HL-60 (cell line): ENCODE data around the gene DOP1B.
"Not testable (repeated sequence)": the region's sequence is repeated elsewhere in the genome, so short reads cannot be mapped to it uniquely, and the experiment has no call there.

Experiments used
- DNase-seq, 2 experiments: peaks; one replicate each; pipeline ENCODE4 v3.0.0-alpha.2; 2010 to 2020; ENCODE audit warnings: low read depth in 1 of 2, low spot score in 1 of 2
- H3K27ac ChIP-seq: fragments of 250-450 bp; sonication (Bioruptor Pico); replicated peaks from 2 replicates; pipeline ENCODE4 v1.5.1; 2020; ENCODE audit warnings: mild to moderate bottlenecking, moderate library complexity
- H3K27me3 ChIP-seq: fragments of 250-450 bp; sonication (Bioruptor Pico); 2 replicates; pipeline ENCODE4 v1.5.1; 2021; ENCODE audit warnings: mild to moderate bottlenecking, moderate library complexity; ENCODE audit not compliant: insufficient read depth, poor library complexity, severe bottlenecking
- H3K4me3 ChIP-seq: replicated peaks from 2 replicates; pipeline ENCODE4 v1.5.1; 2011; ENCODE audit warnings: mild to moderate bottlenecking, control low read depth, low read length; ENCODE audit not compliant: insufficient read depth
- CTCF ChIP-seq: IDR thresholded peaks from one replicate; pipeline ENCODE4 v1.5.1; 2011; ENCODE audit warnings: low read length, control low read depth, inconsistent platforms; ENCODE audit not compliant: insufficient read depth
- GABPA ChIP-seq: IDR thresholded peaks from 2 replicates; pipeline ENCODE4 v1.6.1; 2012; ENCODE audit warnings: low read depth
- POLR2AphosphoS5 ChIP-seq: IDR thresholded peaks from 2 replicates; pipeline ENCODE4 v1.6.1; 2012; ENCODE audit warnings: low read depth
- REST ChIP-seq: IDR thresholded peaks from 2 replicates; pipeline ENCODE4 v1.6.1; 2012; ENCODE audit warnings: low read depth; ENCODE audit not compliant: insufficient replicate concordance
- SPI1 ChIP-seq: IDR thresholded peaks from 2 replicates; pipeline ENCODE4 v1.6.1; 2012; ENCODE audit warnings: low read depth, mild to moderate bottlenecking, borderline replicate concordance

DOP1B gene

GRCh38 chr21:36141513-36141925 lies 15.1 kb upstream of the DOP1B start:
- Histone ChIP-seq H3K4me3 (no peak overlapping the region), H3K27me3 (no peaks in the 10 kb centered on the region), H3K27ac (no peak overlapping the region)
- DNase-seq: peak; percentile 86 to 89
- TF ChIP-seq CTCF (peak; percentile 68), GABPA (no peak), SPI1 (no peak; the same call in 1 of the 2 replicates), REST (no peak), POLR2AphosphoS5 (no peak)

- H3K4me3 ChIP-seq, H3K27me3 ChIP-seq, H3K27ac ChIP-seq, DNase-seq: not testable (repeated sequence)
These were observed 12.4 kb upstream of the DOP1B start for GRCh38 chr21:36144233-36144632.

- no peaks in the 10 kb centered on the region for H3K27me3 ChIP-seq
- TF ChIP-seq CTCF: no peak
- no peak for TF ChIP-seq REST
- TF ChIP-seq POLR2AphosphoS5: no peak
- TF ChIP-seq GABPA: no peak
- TF ChIP-seq SPI1: no peak
- no peak for DNase-seq
- H3K4me3 ChIP-seq: no peak overlapping the region
- H3K27ac ChIP-seq: peak overlapping the region; percentile 12; the same call in 1 of the 2 replicates
These were observed 11.4 kb upstream of the DOP1B start for GRCh38 chr21:36145259-36145658.

GRCh38 chr21:36147911-36148310 lies 8.7 kb upstream of the DOP1B start:
- DNase-seq: no peak
- TF ChIP-seq SPI1: no peak
- TF ChIP-seq REST: no peak
- no peak for TF ChIP-seq GABPA
- TF ChIP-seq CTCF: no peak
- no peak for TF ChIP-seq POLR2AphosphoS5
- Histone ChIP-seq H3K27ac (no peak overlapping the region), H3K4me3 (no peak overlapping the region), H3K27me3 (no peaks in the 10 kb centered on the region)
